Hepatocyte (in vitro differentiated cells): ENCODE data around the gene FBLN2.

Experiments
- CTCF ChIP-seq: fragments of 200-600 bp; sonication (generic); IDR thresholded peaks from 2 replicates; pipeline ENCODE4 v1.5.1; 2016; ENCODE audit warnings: antibody characterized with exemption, mild to moderate bottlenecking; ENCODE audit not compliant: poor library complexity
- EZH2 ChIP-seq: fragments of 200-600 bp; sonication (generic); IDR thresholded peaks from 2 replicates; pipeline ENCODE4 v1.6.1; 2016; ENCODE audit warnings: antibody characterized with exemption, mild to moderate bottlenecking, borderline replicate concordance
- EZH2phosphoT487 ChIP-seq: fragments of 200-600 bp; sonication (generic); IDR thresholded peaks from one replicate; pipeline ENCODE4 v1.6.1; 2018; ENCODE audit warnings: antibody characterized with exemption, mild to moderate bottlenecking, low read depth, moderate library complexity; ENCODE audit not compliant: unreplicated experiment, severe bottlenecking

DNA sequence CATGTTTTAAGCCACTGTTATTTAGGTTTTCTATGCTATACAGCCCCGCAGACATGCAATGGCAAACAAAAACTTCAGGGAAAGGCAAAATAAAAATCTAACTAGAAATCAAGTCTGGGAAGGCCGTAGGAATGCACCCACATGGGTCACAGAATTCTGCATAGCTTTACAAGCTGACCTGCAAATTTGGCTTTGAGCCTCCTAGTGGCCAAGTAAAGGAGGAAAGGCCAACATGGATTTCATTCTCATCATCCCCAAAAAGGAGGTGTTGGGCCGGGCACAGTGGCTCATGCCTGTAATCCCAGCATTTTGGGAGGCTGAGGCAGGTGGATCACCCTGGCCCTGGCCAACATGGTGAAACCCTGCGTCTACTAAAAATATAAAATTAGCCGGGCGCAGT is 124.3 kb downstream of the FBLN2 start:
- no peak for TF ChIP-seq CTCF
- no peak for TF ChIP-seq EZH2
- TF ChIP-seq EZH2phosphoT487 = no peak
